ENCODE data around the gene ERN2.
"Not testable (repeated sequence)": the region's sequence is repeated elsewhere in the genome, so short reads cannot be mapped to it uniquely, and the experiment has no call there.

The ERN2 gene

GRCh38 chr16:23755484-23755809, 42.4 kb upstream of the ERN2 start:
- no peaks in the 10 kb centered on the region for H3K27me3 ChIP-seq (ENCODE audit: control insufficient read depth, low read length)
- H3K27ac ChIP-seq (ENCODE audit: low read depth, low read length) = no peak overlapping the region
- no peaks in the 10 kb centered on the region for H3K9me2 ChIP-seq (replicated peaks; ENCODE audit: control insufficient read depth, low read length)
- H3K36me3 ChIP-seq (ENCODE audit: control insufficient read depth, low read length) = no peaks in the 10 kb centered on the region
- H3K9me3 ChIP-seq (ENCODE audit: control insufficient read depth, insufficient read depth, low read length) = no peaks in the 10 kb centered on the region
- no peaks in the 10 kb centered on the region for H3K4me1 ChIP-seq (ENCODE audit: control insufficient read depth, low read length)
- no peak overlapping the region for H3K4me2 ChIP-seq (ENCODE audit: low read length)
- H3K4me3 ChIP-seq (ENCODE audit: low read length) = no peak overlapping the region
- H3F3A ChIP-seq (ENCODE audit: control insufficient read depth, insufficient read depth) = no peaks in the 10 kb centered on the region
- no peaks in the 10 kb centered on the region for H4K20me1 ChIP-seq (ENCODE audit: control insufficient read depth, insufficient read depth, low read depth, low read length)
- no peaks in the 10 kb centered on the region for H3K79me2 ChIP-seq (ENCODE audit: control insufficient read depth, low read length)
- TF ChIP-seq CTCF (IDR thresholded peaks at IDR 0.05; ENCODE audit: low read depth, low read length, poor library complexity, severe bottlenecking) (no peak), EZH2phosphoT487 (IDR thresholded peaks at IDR 0.05; ENCODE audit: borderline replicate concordance, low read length) (no peak)

- Histone ChIP-seq H3K27me3 (ENCODE audit: control insufficient read depth, low read length) (no peaks in the 10 kb centered on the region), H3K9me3 (ENCODE audit: control insufficient read depth, insufficient read depth, low read length) (no peaks in the 10 kb centered on the region), H3K4me2 (ENCODE audit: low read length) (no peak within 1 kb of the TSS), H3K4me1 (ENCODE audit: control insufficient read depth, low read length) (no peaks in the 10 kb centered on the region), H3K36me3 (ENCODE audit: control insufficient read depth, low read length) (no peaks in the 10 kb centered on the region), H3K4me3 (ENCODE audit: low read length) (no peak within 1 kb of the TSS), H4K20me1 (ENCODE audit: control insufficient read depth, insufficient read depth, low read depth, low read length) (no peaks in the 10 kb centered on the region), H3K27ac (ENCODE audit: low read depth, low read length) (no peak within 1 kb of the TSS), H3K79me2 (ENCODE audit: control insufficient read depth, low read length) (no peaks in the 10 kb centered on the region), H3K9me2 (replicated peaks; ENCODE audit: control insufficient read depth, low read length) (no peaks in the 10 kb centered on the region), H3F3A (ENCODE audit: control insufficient read depth, insufficient read depth) (no peaks in the 10 kb centered on the region)
- TF ChIP-seq EZH2phosphoT487 (IDR thresholded peaks at IDR 0.05; ENCODE audit: borderline replicate concordance, low read length) (no peak), CTCF (IDR thresholded peaks at IDR 0.05; ENCODE audit: low read depth, low read length, poor library complexity, severe bottlenecking) (no peak)
Observed at GRCh38 chr16:23754594-23755483, 41.8 kb upstream of the ERN2 start, which contains the start of gene CHP2. CHP2 (plus strand) TSS chr16:23755026; CDS start chr16:23755050, 24 bp downstream.

- H3F3A ChIP-seq (ENCODE audit: control insufficient read depth, insufficient read depth) = no peaks in the 10 kb centered on the region
- no peaks in the 10 kb centered on the region for H3K27me3 ChIP-seq (ENCODE audit: control insufficient read depth, low read length)
- H3K4me2 ChIP-seq (ENCODE audit: low read length) = no peak overlapping the region
- H4K20me1 ChIP-seq (ENCODE audit: control insufficient read depth, insufficient read depth, low read depth, low read length) = no peaks in the 10 kb centered on the region
- no peaks in the 10 kb centered on the region for H3K9me2 ChIP-seq (replicated peaks; ENCODE audit: control insufficient read depth, low read length)
- H3K4me3 ChIP-seq (ENCODE audit: low read length) = no peak overlapping the region
- no peaks in the 10 kb centered on the region for H3K36me3 ChIP-seq (ENCODE audit: control insufficient read depth, low read length)
- no peaks in the 10 kb centered on the region for H3K79me2 ChIP-seq (ENCODE audit: control insufficient read depth, low read length)
- no peak overlapping the region for H3K27ac ChIP-seq (ENCODE audit: low read depth, low read length)
- no peaks in the 10 kb centered on the region for H3K9me3 ChIP-seq (ENCODE audit: control insufficient read depth, insufficient read depth, low read length)
- TF ChIP-seq CTCF (IDR thresholded peaks at IDR 0.05; ENCODE audit: low read depth, low read length, poor library complexity, severe bottlenecking) (no peak), EZH2phosphoT487 (IDR thresholded peaks at IDR 0.05; ENCODE audit: borderline replicate concordance, low read length) (no peak)
- no peaks in the 10 kb centered on the region for H3K4me1 ChIP-seq (ENCODE audit: control insufficient read depth, low read length)
Observed at GRCh38 chr16:23753908-23754593, 41.0 kb upstream of the ERN2 start.

GRCh38 chr16:23751053-23751452, 38.0 kb upstream of the ERN2 start:
- H3K79me2 ChIP-seq (ENCODE audit: control insufficient read depth, low read length); H3K36me3 ChIP-seq (ENCODE audit: control insufficient read depth, low read length); H3K4me2 ChIP-seq (ENCODE audit: low read length); H3K27me3 ChIP-seq (ENCODE audit: control insufficient read depth, low read length); H3K4me1 ChIP-seq (ENCODE audit: control insufficient read depth, low read length); H3F3A ChIP-seq (ENCODE audit: control insufficient read depth, insufficient read depth); H3K4me3 ChIP-seq (ENCODE audit: low read length); H3K9me2 ChIP-seq (replicated peaks; ENCODE audit: control insufficient read depth, low read length); H4K20me1 ChIP-seq (ENCODE audit: control insufficient read depth, insufficient read depth, low read depth, low read length); H3K9me3 ChIP-seq (ENCODE audit: control insufficient read depth, insufficient read depth, low read length); H3K27ac ChIP-seq (ENCODE audit: low read depth, low read length): not testable (repeated sequence)
